ENCODE measurements around the gene TRIM45. TPM values are rescaled to one million over a fixed set of nuclear protein-coding genes. Genes with fewer than 3 reads are reported as not detected.
A peak's percentile ranks its signal among the peaks of the same experiment; 100 is the strongest.

TRIM45 gene
- total and polyA plus RNA-seq, 11 donors: 1.4 to 22.2 (median 9.0) TPM

DNA sequence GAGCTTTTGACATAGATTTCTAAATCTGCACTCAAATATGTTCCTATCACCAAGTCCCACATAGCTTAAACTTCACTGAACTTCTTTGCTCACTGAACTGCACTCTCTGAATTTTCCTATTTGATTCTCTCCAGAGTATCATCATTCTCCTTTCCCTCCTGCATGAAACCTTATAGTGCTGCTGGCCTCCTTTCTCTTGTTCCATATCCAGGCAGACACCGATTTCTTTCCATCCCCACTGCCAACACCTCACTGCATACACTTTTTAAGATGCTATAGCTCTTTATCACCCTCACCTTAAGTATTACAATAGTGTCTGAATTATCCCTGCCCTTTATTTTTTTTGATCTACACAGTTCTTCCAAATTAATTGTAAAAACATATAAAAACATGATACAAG lies 3.1 kb upstream of the TRIM45 start:
- DNase-seq (no peak), ATAC-seq (no peak)
- H3K27ac ChIP-seq: no peak overlapping the region
- whole genome bisulfite sequencing, 4 donors: 72 to 82% (median 75%) methylated on average over 1 of the region's 1 CpG
- no peak for TF ChIP-seq POLR2A (IDR thresholded peaks at IDR 0.05)
- TF ChIP-seq, protein P1, sequence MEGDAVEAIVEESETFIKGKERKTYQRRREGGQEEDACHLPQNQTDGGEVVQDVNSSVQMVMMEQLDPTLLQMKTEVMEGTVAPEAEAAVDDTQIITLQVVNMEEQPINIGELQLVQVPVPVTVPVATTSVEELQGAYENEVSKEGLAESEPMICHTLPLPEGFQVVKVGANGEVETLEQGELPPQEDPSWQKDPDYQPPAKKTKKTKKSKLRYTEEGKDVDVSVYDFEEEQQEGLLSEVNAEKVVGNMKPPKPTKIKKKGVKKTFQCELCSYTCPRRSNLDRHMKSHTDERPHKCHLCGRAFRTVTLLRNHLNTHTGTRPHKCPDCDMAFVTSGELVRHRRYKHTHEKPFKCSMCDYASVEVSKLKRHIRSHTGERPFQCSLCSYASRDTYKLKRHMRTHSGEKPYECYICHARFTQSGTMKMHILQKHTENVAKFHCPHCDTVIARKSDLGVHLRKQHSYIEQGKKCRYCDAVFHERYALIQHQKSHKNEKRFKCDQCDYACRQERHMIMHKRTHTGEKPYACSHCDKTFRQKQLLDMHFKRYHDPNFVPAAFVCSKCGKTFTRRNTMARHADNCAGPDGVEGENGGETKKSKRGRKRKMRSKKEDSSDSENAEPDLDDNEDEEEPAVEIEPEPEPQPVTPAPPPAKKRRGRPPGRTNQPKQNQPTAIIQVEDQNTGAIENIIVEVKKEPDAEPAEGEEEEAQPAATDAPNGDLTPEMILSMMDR (IDR thresholded peaks at IDR 0.05): no peak
- H3K4me1 ChIP-seq: peaks cover 3 to 39% (median 18%) of the 10 kb centered on the region in 12 donors
- intact Hi-C loops (cut with DNase I): loop anchor here (5.0 to 10.0 kb wide), 9 partner anchors 32 to 243 kb away; partner anchors contain the start of gene MAN1A2 (in 4 of the 10)
- H3K9me3 ChIP-seq: no peaks in the 10 kb centered on the region
- H3K4me3 ChIP-seq: no peak overlapping the region
- no peaks in the 10 kb centered on the region for H3K36me3 ChIP-seq
- no peaks in the 10 kb centered on the region for H3K27me3 ChIP-seq

DNA sequence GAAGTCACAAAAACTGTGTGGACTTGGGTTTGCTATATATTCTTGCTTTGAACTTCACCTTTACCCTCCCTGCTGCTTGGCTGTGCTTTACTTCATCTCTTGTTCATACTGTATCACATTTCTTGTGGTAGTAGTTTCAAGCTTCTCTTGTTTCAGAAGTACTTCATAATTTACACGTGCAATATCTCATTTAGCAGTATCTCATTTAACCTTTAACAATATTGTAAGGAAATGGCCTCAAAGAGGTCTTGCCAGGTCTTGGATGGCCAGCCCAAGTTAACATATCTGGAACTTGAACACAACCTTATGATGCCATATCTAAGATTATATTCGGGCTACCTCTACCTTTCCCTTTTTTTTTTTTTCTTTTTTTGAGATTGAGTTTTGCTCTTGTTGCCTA lies 1.7 kb upstream of the TRIM45 start:
- Histone ChIP-seq H3K27ac (no peak overlapping the region), H3K9me3 (no peaks in the 10 kb centered on the region), H3K4me1 (peaks cover 3 to 43% (median 18%) of the 10 kb centered on the region in 12 donors), H3K4me3 (no peak overlapping the region), H3K27me3 (no peaks in the 10 kb centered on the region), H3K36me3 (no peaks in the 10 kb centered on the region)
- no peak for ATAC-seq
- 91 to 95% (median 94%) methylated on average over 2 of the region's 2 CpGs for WGBS, 4 donors
- TF ChIP-seq, protein P1 (IDR thresholded peaks at IDR 0.05): no peak
- TF ChIP-seq POLR2A (IDR thresholded peaks at IDR 0.05): no peak
- no peak for DNase-seq
- intact Hi-C loops (cut with DNase I): loop anchor here in 9 of 10 donors (2.0 to 10.0 kb wide), 9 partner anchors 48 to 244 kb away; partner anchors contain the start of gene MAN1A2 (in 4 of the 9)

DNA sequence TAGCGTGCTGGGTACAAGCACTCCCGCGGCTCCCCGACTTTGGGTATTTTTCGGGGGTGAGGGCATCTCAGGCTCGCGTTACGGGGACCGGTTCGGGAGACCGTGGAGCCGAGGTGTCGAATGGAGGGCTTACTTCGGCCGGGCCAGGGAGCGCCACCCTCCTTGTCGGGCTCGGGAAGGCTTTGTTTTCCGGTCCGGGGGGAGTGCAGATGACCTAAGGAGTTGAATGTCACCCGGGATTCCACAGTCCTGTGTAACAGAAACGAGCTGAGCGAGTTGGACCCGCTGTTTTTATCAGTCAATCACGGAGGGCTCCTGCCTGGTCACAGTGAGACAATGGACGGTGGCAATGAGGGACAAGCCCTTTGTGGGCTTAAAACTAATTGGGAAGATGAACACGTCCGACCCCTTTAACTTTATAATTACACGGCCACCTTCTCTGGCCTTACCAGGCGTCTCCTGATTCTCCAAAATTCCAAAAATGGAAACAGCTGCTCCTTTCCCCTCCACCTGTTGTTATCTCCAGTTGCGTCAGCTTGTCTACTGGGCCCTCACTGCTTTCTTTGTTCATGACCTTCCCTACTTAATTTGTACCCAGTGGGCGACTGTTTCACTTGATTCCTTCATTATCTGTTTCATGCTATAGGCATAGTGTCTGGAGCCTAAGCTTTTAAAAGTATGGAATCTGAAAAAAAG lies 929 bp upstream of the TRIM45 start:
- Histone ChIP-seq H3K36me3 (peaks cover 0 to 7% (median 0%) of the 10 kb centered on the region in 9 donors), H3K9me3 (no peaks in the 10 kb centered on the region), H3K27me3 (no peaks in the 10 kb centered on the region), H3K27ac (peak overlapping the region in 11 of 12 donors; percentile 90 to 99 (median 95)), H3K4me1 (peaks cover 0 to 43% (median 18%) of the 10 kb centered on the region in 12 donors), H3K4me3 (peak overlapping the region in 11 of 12 donors; percentile 69 to 88 (median 76))
- intact Hi-C loops (cut with DNase I): loop anchor here in 9 of 10 donors (2.0 to 10.0 kb wide), 9 partner anchors 48 to 245 kb away; partner anchors contain the start of gene MAN1A2 (in 4 of the 9)
- ATAC-seq (peak in 2 of 4 donors; percentile 0 to 3), DNase-seq (no peak)
- TF ChIP-seq POLR2A (IDR thresholded peaks at IDR 0.05): no peak
- TF ChIP-seq, protein P1 (IDR thresholded peaks at IDR 0.05): peak in 1 of 12 donors; percentile 4
- WGBS, 4 donors: 25 to 32% (median 27%) methylated on average over 27 to 32 of the region's 32 CpGs
